Measurements from ENCODE around the gene TMEM269. TPM values are rescaled to one million over a fixed set of nuclear protein-coding genes. Genes with fewer than 3 reads are reported as not detected.

Gene TMEM269
- total and polyA plus RNA-seq, 2 donors (not counting 1 experiment from before 2014, with no cell fraction given), result 0.21 to 0.47 TPM

GRCh38 chr1:42816585-42817439 is 32.0 kb downstream of the TMEM269 start, which contains the start of the genes ERMAP and SVBP:
TSS of gene ERMAP (plus strand) at chr1:42817122. CDS start at chr1:42830449, 13,327 bp downstream.
TSS of gene SVBP (minus strand) at chr1:42817397. CDS start at chr1:42816544, 853 bp downstream.
- Histone ChIP-seq H3K36me3 (replicated peaks in 1 of 2; ENCODE audit: control extremely low read depth in 1 of 2, control insufficient read depth in 1 of 2, extremely low read depth in 1 of 2, insufficient read depth in 2 of 2, low read length in 1 of 2) (peaks cover 0 to 3% of the 10 kb centered on the region in 2 experiments), H4K20me1 (ENCODE audit: control insufficient read depth, insufficient read depth, low read length, poor library complexity, severe bottlenecking) (no peaks in the 10 kb centered on the region), H3K9ac (ENCODE audit: low read length) (peak within 1 kb of the TSS; percentile 81), H3K79me2 (ENCODE audit: control insufficient read depth, insufficient read depth, low read length) (peaks cover 19% of the 10 kb centered on the region), H3K4me1 (ENCODE audit: control insufficient read depth in 2 of 2, insufficient read depth in 2 of 2, low read length in 2 of 2) (peaks cover 13% of the 10 kb centered on the region in 2 donors), H3K4me2 (replicated peaks; ENCODE audit: low read depth, low read length, poor library complexity, severe bottlenecking) (peak within 1 kb of the TSS; percentile 89), H3K27me3 (replicated peaks in 1 of 4; ENCODE audit: control extremely low read depth in 1 of 4, control insufficient read depth in 3 of 4, insufficient read depth in 4 of 4, low read length in 3 of 4) (no peaks in the 10 kb centered on the region), H2AFZ (ENCODE audit: insufficient read depth, low read depth, low read length, poor library complexity, severe bottlenecking) (peak within 1 kb of the TSS; percentile 92), H3K9me3 (ENCODE audit: control extremely low read depth in 1 of 3, control insufficient read depth in 2 of 3, insufficient read depth in 1 of 3, low read length in 2 of 3) (no peaks in the 10 kb centered on the region), H3K4me3 (ENCODE audit: control extremely low read depth in 1 of 5, extremely low read depth in 1 of 5, insufficient read depth in 1 of 5, low read depth in 2 of 5, low read length in 4 of 5) (peak within 1 kb of the TSS; percentile 57 to 82 (median 77)), H3K27ac (ENCODE audit: low read length in 2 of 2) (peak within 1 kb of the TSS; percentile 75 to 82)
- Mint-ChIP-seq H3K27ac (peak within 1 kb of the TSS; percentile 92), H3K4me1 (peaks cover 20% of the 10 kb centered on the region), H3K27me3 (no peaks in the 10 kb centered on the region), H3K4me3 (peak within 1 kb of the TSS; percentile 89), H3K9me3 (ENCODE audit: insufficient read depth) (no peaks in the 10 kb centered on the region)
- under 1% methylated on average over 52 of the region's 66 CpGs for WGBS (ENCODE audit: insufficient coverage)
- ATAC-seq (ENCODE audit: low read depth) (peak; percentile 86), DNase-seq (peak; percentile 97)
- ChIA-PET POLR2A (interaction anchor here (0.6 to 2.4 kb wide), 6 partner anchors 9 to 404 kb away, joined by 3 to 16 read pairs (median 4); partner anchors contain the start of genes YBX1 and ZNF691), CTCF (interaction anchor here (0.6 to 1.7 kb wide), 6 partner anchors 10 to 257 kb away, joined by 3 to 8 read pairs (median 4); partner anchors contain the start of gene ZNF691)
- TF ChIP-seq, protein P1, sequence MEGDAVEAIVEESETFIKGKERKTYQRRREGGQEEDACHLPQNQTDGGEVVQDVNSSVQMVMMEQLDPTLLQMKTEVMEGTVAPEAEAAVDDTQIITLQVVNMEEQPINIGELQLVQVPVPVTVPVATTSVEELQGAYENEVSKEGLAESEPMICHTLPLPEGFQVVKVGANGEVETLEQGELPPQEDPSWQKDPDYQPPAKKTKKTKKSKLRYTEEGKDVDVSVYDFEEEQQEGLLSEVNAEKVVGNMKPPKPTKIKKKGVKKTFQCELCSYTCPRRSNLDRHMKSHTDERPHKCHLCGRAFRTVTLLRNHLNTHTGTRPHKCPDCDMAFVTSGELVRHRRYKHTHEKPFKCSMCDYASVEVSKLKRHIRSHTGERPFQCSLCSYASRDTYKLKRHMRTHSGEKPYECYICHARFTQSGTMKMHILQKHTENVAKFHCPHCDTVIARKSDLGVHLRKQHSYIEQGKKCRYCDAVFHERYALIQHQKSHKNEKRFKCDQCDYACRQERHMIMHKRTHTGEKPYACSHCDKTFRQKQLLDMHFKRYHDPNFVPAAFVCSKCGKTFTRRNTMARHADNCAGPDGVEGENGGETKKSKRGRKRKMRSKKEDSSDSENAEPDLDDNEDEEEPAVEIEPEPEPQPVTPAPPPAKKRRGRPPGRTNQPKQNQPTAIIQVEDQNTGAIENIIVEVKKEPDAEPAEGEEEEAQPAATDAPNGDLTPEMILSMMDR (IDR thresholded peaks at IDR 0.05), result no peak
- no peak for TF ChIP-seq EZH2 (IDR thresholded peaks at IDR 0.05; ENCODE audit: borderline replicate concordance, insufficient read depth, low read depth, low read length, poor library complexity, severe bottlenecking)
- intact Hi-C loops (cut with micrococcal nuclease), result loop anchor here (1.0 to 2.0 kb wide), 8 partner anchors 29 to 361 kb away; partner anchors contain the start of genes C1orf50, CFAP57, EBNA1BP2 and P3H1

Data from B cell (primary cell).